ENCODE results near the gene PLCD3.
A peak's percentile ranks its signal among the peaks of the same experiment; 100 is the strongest.

The PLCD3 gene, protein sequence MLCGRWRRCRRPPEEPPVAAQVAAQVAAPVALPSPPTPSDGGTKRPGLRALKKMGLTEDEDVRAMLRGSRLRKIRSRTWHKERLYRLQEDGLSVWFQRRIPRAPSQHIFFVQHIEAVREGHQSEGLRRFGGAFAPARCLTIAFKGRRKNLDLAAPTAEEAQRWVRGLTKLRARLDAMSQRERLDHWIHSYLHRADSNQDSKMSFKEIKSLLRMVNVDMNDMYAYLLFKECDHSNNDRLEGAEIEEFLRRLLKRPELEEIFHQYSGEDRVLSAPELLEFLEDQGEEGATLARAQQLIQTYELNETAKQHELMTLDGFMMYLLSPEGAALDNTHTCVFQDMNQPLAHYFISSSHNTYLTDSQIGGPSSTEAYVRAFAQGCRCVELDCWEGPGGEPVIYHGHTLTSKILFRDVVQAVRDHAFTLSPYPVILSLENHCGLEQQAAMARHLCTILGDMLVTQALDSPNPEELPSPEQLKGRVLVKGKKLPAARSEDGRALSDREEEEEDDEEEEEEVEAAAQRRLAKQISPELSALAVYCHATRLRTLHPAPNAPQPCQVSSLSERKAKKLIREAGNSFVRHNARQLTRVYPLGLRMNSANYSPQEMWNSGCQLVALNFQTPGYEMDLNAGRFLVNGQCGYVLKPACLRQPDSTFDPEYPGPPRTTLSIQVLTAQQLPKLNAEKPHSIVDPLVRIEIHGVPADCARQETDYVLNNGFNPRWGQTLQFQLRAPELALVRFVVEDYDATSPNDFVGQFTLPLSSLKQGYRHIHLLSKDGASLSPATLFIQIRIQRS

GRCh38 chr17:45132320-45132571, at the start of gene PLCD3:
PLCD3 (minus strand) TSS chr17:45132515; CDS start chr17:45132410, 105 bp downstream.
- peak within 1 kb of the TSS; percentile 70 for H3K27ac ChIP-seq
- TF ChIP-seq, protein P1, sequence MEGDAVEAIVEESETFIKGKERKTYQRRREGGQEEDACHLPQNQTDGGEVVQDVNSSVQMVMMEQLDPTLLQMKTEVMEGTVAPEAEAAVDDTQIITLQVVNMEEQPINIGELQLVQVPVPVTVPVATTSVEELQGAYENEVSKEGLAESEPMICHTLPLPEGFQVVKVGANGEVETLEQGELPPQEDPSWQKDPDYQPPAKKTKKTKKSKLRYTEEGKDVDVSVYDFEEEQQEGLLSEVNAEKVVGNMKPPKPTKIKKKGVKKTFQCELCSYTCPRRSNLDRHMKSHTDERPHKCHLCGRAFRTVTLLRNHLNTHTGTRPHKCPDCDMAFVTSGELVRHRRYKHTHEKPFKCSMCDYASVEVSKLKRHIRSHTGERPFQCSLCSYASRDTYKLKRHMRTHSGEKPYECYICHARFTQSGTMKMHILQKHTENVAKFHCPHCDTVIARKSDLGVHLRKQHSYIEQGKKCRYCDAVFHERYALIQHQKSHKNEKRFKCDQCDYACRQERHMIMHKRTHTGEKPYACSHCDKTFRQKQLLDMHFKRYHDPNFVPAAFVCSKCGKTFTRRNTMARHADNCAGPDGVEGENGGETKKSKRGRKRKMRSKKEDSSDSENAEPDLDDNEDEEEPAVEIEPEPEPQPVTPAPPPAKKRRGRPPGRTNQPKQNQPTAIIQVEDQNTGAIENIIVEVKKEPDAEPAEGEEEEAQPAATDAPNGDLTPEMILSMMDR (conservative IDR thresholded peaks at IDR 0.05), result no peak
- no peak for TF ChIP-seq ZFX (IDR thresholded peaks at IDR 0.05)

GRCh38 chr17:45177563-45177962, 45.2 kb upstream of the PLCD3 start:
- no peak overlapping the region for H3K27ac ChIP-seq
- no peak for TF ChIP-seq ZFX (IDR thresholded peaks at IDR 0.05)
- TF ChIP-seq, protein P1 (conservative IDR thresholded peaks at IDR 0.05), result no peak

DNA sequence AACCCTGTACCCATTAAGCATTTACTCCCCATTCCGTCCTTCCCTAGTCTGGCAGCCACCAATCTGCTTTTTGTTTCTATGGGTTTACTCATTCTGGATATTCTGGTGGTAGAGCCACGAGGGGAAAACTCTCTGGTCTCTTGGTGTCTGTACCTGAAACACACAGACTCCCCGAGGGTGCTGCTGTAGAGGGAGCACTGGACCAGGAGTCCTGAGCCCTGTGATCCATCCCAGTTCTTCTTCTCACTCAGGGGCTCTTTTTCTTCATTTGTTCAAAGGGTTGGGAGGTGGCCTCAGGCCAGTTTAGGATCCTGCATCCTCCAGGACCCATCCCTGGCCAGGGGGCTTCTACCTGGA, 43.4 kb upstream of the PLCD3 start:
- peak overlapping the region; percentile 11; the same call in 1 of the 2 replicates for H3K27ac ChIP-seq
- TF ChIP-seq, protein P1 (conservative IDR thresholded peaks at IDR 0.05), result no peak
- no peak for TF ChIP-seq ZFX (IDR thresholded peaks at IDR 0.05)

DNA sequence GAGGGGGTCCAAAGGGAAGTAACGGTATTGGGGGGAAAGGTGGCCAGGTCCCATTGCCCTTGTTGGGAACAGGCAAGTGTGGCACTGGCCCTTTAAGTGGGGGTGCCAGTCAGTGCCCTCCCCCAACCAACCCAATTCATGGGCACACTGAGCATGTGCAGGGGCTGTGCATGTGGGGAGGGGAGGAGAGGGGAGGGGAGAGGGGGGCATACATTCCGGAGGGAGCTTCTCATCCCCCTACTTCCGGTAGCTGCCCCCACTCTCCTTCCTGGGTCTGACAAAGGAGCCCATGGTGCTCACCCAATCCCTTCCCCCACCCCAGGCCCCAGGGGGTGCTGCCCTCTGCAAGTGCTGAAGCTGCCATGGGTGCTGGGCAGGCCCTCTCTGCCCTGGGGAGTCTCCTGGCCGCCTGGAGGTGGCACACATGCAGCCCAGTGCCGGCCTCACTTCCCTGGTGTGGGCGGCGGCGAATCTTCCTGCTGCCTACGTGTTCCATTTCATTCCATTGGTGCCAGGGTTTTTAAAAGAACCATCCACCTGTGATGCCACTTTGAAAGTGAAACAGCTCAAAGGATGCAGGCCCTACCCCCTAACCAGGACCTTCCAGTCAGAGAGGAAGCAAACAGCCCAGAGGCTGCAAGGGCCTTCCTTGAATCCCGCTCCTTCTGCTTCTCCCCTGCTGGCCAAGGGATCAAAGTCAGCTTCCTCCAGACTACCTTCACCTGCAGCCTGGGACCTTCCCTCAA, 40.4 kb upstream of the PLCD3 start:
- no peak overlapping the region for H3K27ac ChIP-seq
- TF ChIP-seq, protein P1 (conservative IDR thresholded peaks at IDR 0.05), result no peak
- no peak for TF ChIP-seq ZFX (IDR thresholded peaks at IDR 0.05)

GRCh38 chr17:45172232-45172540, 39.9 kb upstream of the PLCD3 start:
- no peak overlapping the region for H3K27ac ChIP-seq
- TF ChIP-seq, protein P1 (conservative IDR thresholded peaks at IDR 0.05), result no peak
- TF ChIP-seq ZFX (IDR thresholded peaks at IDR 0.05), result no peak

DNA sequence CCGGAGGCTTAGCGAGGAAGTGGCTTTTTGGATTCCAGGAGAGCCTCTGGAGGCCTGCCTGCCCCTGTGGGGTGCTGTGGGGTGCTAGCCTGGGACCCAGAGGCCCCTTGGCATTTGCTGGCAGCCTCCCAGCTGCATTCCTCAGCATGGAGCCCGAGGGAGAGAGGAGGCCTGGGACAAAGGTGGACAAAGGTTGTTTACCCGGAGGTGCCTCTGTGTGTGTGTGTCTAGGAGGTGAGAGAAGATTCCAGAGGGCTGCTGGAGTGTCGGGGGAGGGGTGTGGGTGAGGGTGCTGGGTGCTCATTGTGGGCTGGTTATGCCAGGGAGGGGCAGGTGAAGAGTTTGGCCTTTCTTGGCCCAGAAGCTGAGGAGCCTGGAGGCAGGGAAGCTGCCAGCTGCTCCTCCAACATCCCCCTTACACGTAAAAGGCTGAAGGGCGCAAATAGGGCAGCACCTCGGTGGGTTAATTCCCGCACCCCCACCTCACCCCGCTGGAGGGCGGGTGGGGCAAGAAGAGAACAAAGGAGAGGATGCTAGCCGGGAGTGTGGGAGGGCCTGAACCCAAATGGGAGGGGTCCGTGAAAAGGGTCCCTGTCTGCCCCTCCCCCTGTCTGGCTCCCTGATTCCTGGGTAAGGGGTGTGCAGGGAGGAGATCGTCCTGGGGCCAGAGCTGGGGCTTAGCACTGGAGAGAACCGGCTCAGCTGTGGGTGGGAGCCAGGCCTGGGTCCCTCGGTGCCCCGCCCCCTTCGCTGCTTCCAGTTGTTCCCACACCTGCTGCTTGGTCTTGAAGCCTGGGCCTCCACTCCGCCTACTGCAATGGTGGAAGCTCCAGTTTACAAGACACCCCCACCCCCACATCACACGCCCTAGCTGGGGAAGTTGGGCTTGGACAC, 39.3 kb upstream of the PLCD3 start:
- TF ChIP-seq, protein P1 (conservative IDR thresholded peaks at IDR 0.05), result no peak
- TF ChIP-seq ZFX (IDR thresholded peaks at IDR 0.05), result no peak

More for the DNA sequence above, 39.3 kb upstream of the PLCD3 start:
- no peak overlapping the region; the same call in 1 of the 2 replicates for H3K27ac ChIP-seq
